Measurements from ENCODE around the gene TNFRSF12A. TPM values are rescaled to one million over a fixed set of nuclear protein-coding genes. Genes with fewer than 3 reads are reported as not detected.

The TNFRSF12A gene
- total and polyA plus RNA-seq, 9 of the 15 experiments (the other 6 are each of a cell fraction or from before 2014, with no cell fraction given), result 0.41 to 61.8 (median 26.5) TPM

DNA sequence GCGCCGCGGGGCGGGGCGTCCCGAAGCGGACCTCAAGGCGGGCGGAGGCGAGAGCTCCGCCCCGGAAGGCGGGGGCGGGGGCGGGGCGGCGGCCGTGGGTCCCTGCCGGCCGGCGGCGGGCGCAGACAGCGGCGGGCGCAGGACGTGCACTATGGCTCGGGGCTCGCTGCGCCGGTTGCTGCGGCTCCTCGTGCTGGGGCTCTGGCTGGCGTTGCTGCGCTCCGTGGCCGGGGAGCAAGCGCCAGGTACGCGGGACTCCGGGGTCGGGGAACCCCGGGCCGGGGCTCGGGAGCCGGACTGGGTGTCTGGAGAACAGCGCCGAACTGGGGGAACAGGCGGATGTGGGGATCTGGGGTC, at the start of gene TNFRSF12A (continued):
- TF ChIP-seq MAFK (IDR thresholded peaks at IDR 0.05; ENCODE audit: low read length), result no peak
- no peak for TF ChIP-seq PHTF2 (CRISPR knock-in tag; IDR thresholded peaks at IDR 0.05)
- TF ChIP-seq ZNF140 (CRISPR knock-in tag; IDR thresholded peaks at IDR 0.05), result no peak
- TF ChIP-seq SREBF1 (IDR thresholded peaks at IDR 0.05; ENCODE audit: borderline replicate concordance, low read depth, low read length), result no peak
- no peak for TF ChIP-seq ZNF24 (IDR thresholded peaks at IDR 0.05)
- peak; percentile 56 for TF ChIP-seq MYC (IDR thresholded peaks at IDR 0.05; ENCODE audit: low read depth, low read length)
- TF ChIP-seq MYC (CRISPR knock-in tag; IDR thresholded peaks at IDR 0.05; ENCODE audit: borderline replicate concordance, low read depth), result no peak
- TF ChIP-seq ETS1 (conservative IDR thresholded peaks at IDR 0.05; ENCODE audit: control insufficient read depth, low read depth, low read length), result peak; percentile 77; the same call in 1 of the 2 replicates
- TF ChIP-seq RCOR1 (IDR thresholded peaks at IDR 0.05; ENCODE audit: borderline replicate concordance in 1 of 2, low read depth in 2 of 2, low read length in 2 of 2), result no peak
- no peak for TF ChIP-seq HDAC1 (IDR thresholded peaks at IDR 0.05)
- TF ChIP-seq WHSC1 (IDR thresholded peaks at IDR 0.05; ENCODE audit: low read length), result no peak
- TF ChIP-seq RNF219 (CRISPR knock-in tag; IDR thresholded peaks at IDR 0.05), result no peak
- TF ChIP-seq ZNF133 (CRISPR knock-in tag; IDR thresholded peaks at IDR 0.05), result no peak
- TF ChIP-seq, protein P1, sequence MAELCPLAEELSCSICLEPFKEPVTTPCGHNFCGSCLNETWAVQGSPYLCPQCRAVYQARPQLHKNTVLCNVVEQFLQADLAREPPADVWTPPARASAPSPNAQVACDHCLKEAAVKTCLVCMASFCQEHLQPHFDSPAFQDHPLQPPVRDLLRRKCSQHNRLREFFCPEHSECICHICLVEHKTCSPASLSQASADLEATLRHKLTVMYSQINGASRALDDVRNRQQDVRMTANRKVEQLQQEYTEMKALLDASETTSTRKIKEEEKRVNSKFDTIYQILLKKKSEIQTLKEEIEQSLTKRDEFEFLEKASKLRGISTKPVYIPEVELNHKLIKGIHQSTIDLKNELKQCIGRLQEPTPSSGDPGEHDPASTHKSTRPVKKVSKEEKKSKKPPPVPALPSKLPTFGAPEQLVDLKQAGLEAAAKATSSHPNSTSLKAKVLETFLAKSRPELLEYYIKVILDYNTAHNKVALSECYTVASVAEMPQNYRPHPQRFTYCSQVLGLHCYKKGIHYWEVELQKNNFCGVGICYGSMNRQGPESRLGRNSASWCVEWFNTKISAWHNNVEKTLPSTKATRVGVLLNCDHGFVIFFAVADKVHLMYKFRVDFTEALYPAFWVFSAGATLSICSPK (IDR thresholded peaks at IDR 0.05; ENCODE audit: borderline replicate concordance), result no peak
- TF ChIP-seq, protein P2, sequence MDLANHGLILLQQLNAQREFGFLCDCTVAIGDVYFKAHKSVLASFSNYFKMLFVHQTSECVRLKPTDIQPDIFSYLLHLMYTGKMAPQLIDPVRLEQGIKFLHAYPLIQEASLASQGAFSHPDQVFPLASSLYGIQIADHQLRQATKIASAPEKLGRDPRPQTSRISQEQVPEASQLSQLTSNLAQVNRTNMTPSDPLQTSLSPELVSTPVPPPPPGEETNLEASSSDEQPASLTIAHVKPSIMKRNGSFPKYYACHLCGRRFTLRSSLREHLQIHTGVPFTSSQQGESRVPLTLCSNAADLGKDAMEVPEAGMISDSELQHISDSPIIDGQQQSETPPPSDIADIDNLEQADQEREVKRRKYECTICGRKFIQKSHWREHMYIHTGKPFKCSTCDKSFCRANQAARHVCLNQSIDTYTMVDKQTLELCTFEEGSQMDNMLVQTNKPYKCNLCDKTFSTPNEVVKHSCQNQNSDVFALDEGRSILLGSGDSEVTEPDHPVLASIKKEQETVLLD (IDR thresholded peaks at IDR 0.05), result no peak
- no peak for TF ChIP-seq ETS2 (tag; IDR thresholded peaks at IDR 0.05; ENCODE audit: borderline replicate concordance, poor library complexity, severe bottlenecking)
- peak; percentile 78; the same call in 1 of the 2 replicates for TF ChIP-seq PHF8 (IDR thresholded peaks at IDR 0.05; ENCODE audit: borderline replicate concordance, low read length)
- TF ChIP-seq, protein P3, sequence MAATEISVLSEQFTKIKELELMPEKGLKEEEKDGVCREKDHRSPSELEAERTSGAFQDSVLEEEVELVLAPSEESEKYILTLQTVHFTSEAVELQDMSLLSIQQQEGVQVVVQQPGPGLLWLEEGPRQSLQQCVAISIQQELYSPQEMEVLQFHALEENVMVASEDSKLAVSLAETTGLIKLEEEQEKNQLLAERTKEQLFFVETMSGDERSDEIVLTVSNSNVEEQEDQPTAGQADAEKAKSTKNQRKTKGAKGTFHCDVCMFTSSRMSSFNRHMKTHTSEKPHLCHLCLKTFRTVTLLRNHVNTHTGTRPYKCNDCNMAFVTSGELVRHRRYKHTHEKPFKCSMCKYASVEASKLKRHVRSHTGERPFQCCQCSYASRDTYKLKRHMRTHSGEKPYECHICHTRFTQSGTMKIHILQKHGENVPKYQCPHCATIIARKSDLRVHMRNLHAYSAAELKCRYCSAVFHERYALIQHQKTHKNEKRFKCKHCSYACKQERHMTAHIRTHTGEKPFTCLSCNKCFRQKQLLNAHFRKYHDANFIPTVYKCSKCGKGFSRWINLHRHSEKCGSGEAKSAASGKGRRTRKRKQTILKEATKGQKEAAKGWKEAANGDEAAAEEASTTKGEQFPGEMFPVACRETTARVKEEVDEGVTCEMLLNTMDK (IDR thresholded peaks at IDR 0.05; ENCODE audit: borderline replicate concordance, insufficient read depth, low read depth, low read length, poor library complexity, severe bottlenecking), result no peak
- TF ChIP-seq BDP1 (IDR thresholded peaks at IDR 0.05; ENCODE audit: insufficient read depth, insufficient read length), result no peak
- TF ChIP-seq ZNF717 (CRISPR knock-in tag; IDR thresholded peaks at IDR 0.05), result no peak

Data from K562 (cell line).